ENCODE results near the gene FSD2.

The FSD2 gene, protein sequence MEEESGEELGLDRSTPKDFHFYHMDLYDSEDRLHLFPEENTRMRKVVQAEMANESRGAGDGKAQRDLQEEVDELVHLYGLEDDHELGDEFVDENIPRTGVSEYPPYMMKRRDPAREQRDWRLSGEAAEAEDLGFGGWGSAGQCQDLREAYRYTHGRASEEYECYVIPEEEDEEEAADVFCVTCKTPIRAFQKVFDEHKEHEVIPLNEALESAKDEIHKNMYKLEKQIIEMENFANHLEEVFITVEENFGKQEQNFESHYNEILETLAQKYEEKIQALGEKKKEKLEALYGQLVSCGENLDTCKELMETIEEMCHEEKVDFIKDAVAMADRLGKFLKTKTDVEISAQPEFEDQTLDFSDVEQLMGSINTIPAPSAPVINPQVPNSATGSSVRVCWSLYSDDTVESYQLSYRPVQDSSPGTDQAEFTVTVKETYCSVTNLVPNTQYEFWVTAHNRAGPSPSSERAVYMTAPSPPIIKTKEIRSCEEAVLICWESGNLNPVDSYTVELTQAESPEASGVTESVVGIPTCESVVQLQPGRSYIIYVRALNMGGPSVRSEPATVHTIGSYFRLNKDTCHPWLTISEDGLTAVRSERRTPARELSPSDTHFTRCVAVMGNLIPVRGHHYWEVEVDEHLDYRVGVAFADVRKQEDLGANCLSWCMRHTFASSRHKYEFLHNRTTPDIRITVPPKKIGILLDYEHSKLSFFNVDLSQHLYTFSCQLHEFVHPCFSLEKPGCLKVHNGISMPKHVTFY

DNA sequence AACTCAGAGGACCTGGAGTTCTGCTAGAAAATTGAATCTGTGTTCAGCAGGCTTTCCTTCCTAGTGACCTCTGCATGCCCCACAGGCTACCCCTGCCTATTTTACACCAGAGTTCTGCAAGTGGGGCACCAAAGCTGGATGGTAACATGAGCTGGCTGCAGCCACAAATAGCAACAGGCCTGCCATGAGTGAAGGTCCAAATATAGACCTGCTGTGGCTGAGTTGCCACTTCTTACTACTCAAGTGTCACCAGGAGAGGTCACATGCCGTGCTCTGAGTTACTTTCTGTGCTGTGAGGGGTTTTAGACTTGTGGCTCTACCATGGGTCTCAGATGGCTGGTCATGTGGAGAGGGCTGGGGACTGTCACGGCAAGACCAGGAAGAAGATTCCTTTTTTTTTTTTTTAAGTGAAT, at the start of gene FSD2:
TSS of gene FSD2 (minus strand) at position 76 of the 413 bp plus-strand sequence. CDS start 18,679 bp downstream, outside the sequence.
- no peak within 1 kb of the TSS for H3K4me3 ChIP-seq (ENCODE audit: low read depth, low read length)
- TF ChIP-seq, protein P1, sequence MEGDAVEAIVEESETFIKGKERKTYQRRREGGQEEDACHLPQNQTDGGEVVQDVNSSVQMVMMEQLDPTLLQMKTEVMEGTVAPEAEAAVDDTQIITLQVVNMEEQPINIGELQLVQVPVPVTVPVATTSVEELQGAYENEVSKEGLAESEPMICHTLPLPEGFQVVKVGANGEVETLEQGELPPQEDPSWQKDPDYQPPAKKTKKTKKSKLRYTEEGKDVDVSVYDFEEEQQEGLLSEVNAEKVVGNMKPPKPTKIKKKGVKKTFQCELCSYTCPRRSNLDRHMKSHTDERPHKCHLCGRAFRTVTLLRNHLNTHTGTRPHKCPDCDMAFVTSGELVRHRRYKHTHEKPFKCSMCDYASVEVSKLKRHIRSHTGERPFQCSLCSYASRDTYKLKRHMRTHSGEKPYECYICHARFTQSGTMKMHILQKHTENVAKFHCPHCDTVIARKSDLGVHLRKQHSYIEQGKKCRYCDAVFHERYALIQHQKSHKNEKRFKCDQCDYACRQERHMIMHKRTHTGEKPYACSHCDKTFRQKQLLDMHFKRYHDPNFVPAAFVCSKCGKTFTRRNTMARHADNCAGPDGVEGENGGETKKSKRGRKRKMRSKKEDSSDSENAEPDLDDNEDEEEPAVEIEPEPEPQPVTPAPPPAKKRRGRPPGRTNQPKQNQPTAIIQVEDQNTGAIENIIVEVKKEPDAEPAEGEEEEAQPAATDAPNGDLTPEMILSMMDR (IDR thresholded peaks at IDR 0.05; ENCODE audit: borderline replicate concordance, insufficient read depth, low read depth, low read length) = no peak; the same call in 1 of the 2 replicates

DNA sequence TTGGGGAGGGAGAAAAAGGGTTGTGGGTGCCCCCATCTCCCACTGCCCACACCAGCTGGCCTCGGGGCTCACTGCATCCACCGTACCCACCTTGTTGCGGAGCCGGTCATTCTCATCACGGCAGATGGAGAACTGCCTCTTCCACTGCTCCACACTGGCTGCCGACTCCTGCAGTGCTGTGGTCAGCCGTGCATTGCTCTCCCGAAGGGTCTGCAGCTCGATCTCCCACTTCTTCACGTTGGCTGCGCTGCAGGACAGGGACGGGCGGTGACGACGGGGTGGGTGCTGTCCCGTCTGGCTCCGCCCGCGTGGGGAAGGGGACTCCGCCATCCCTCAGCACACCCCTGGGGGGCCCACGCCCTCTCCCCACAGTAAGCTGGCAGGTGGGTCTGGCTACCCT, 48.7 kb upstream of the FSD2 start:
- H3K4me3 ChIP-seq (ENCODE audit: low read depth, low read length) = no peak overlapping the region
- TF ChIP-seq, protein P1 (IDR thresholded peaks at IDR 0.05; ENCODE audit: borderline replicate concordance, insufficient read depth, low read depth, low read length) = no peak

DNA sequence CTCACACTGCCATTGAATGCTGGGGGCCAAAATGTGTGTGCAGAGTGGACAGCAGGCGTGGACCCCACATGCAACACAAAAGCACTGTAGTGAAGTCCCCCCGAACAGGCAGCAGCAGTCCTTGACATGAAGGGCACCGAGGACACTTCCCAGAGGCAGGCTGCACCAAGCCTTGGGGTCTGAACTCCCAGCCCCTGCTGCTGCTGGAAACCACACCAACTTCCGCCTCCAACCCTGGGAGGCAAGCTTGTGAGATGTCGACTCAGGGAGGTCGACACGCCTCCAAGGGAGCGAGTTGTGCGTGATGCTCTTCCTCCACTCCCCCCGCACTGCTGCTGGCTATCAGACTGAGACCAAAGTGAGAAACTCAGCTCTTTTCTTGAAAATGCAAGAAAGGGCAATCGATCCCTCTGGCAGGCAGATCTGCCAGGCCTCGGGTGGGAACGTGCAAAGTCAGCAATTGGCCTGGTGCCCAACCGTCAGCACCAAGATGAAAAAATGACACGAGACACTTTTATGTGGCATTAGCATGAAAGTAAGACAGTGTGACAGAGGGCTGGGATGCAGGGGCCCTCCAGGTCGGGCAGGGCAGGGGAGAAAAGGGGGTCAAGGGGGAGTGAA, 47.2 kb upstream of the FSD2 start:
- TF ChIP-seq, protein P1 (IDR thresholded peaks at IDR 0.05; ENCODE audit: borderline replicate concordance, insufficient read depth, low read depth, low read length) = no peak
- H3K4me3 ChIP-seq (ENCODE audit: low read depth, low read length) = no peak overlapping the region

DNA sequence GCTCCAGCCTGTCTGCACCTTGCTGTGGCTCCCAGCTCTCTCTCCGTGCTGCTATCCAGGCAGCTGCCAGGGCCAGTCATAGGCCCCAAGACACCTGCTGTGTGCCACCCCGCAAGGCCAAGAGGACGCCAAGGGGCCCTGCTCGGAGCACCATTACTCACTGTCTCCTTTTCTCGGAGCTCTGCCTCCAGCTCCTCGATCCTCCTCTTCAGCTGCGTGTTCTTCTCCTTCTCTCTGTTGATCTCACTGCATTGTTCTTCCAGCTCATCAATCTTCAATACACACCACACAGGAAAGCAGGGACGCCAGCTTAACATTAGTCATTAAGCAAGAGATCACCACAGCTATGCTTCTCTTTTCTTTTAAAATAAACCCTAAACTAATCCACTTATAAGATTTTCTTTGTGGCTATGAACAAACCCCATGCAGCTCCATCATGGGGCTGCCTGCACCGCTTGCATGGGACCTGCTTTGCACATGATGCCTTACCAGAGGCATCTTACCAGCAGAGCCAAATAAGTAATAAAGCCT, 46.2 kb upstream of the FSD2 start:
- TF ChIP-seq, protein P1 (IDR thresholded peaks at IDR 0.05; ENCODE audit: borderline replicate concordance, insufficient read depth, low read depth, low read length) = no peak
- no peak overlapping the region for H3K4me3 ChIP-seq (ENCODE audit: low read depth, low read length)

DNA sequence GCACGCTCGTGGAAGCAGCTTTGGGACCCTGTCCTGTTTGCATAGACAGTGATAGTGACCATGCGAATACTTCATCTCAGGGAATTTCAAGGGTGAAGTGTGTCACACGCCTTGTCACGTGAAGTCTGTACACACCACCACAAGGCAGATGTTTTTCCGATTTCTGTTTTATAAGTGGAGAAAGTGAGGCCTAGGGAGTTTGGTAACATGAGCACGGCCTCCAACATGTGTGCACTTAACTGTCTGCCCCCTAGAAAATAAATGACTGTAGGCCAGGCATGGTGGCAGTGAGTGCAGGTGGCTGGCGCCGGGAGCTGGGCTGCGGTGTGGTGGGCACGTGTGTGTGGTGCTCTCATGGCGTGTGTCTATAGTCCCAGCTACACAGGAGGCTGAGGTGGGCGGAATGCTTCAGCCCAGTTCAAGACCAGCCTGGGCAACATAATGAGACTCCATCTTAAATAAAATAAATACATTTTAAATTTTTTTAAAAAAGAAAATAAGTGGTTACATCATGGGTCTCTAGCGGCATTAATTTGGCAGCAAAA, 45.5 kb upstream of the FSD2 start:
- TF ChIP-seq, protein P1 (IDR thresholded peaks at IDR 0.05; ENCODE audit: borderline replicate concordance, insufficient read depth, low read depth, low read length) = no peak
- H3K4me3 ChIP-seq (ENCODE audit: low read depth, low read length) = no peak overlapping the region

DNA sequence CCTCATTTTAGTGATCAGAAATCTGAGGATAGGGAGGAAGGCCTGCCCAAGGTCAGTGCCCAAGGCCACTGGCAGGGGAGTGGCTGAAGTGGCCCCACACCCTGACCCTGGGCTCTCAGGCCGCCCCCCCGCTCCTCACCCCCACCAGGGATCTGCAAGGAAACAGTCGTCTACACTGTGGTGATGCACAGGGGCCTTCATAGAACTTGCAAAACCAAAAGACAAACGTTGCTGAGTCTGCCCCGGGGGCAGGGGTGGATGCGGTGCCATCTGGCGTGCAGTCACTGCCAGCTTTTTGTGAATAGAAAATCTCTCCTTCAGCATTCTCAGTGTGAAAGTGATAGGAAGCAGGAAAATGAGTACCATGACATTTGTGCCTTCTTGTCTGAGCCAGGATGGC, 44.9 kb upstream of the FSD2 start:
- H3K4me3 ChIP-seq (ENCODE audit: low read depth, low read length) = no peak overlapping the region
- TF ChIP-seq, protein P1 (IDR thresholded peaks at IDR 0.05; ENCODE audit: borderline replicate concordance, insufficient read depth, low read depth, low read length) = no peak
